ENCODE measurements around the gene CDHR3. TPM values are rescaled to one million over a fixed set of nuclear protein-coding genes. Genes with fewer than 3 reads are reported as not detected.
A peak's percentile ranks its signal among the peaks of the same experiment; 100 is the strongest.

Gene CDHR3
- polyA plus RNA-seq, 2 of the 4 experiments (the other 2 are of a cell fraction), result 4.0 to 4.5 TPM

DNA sequence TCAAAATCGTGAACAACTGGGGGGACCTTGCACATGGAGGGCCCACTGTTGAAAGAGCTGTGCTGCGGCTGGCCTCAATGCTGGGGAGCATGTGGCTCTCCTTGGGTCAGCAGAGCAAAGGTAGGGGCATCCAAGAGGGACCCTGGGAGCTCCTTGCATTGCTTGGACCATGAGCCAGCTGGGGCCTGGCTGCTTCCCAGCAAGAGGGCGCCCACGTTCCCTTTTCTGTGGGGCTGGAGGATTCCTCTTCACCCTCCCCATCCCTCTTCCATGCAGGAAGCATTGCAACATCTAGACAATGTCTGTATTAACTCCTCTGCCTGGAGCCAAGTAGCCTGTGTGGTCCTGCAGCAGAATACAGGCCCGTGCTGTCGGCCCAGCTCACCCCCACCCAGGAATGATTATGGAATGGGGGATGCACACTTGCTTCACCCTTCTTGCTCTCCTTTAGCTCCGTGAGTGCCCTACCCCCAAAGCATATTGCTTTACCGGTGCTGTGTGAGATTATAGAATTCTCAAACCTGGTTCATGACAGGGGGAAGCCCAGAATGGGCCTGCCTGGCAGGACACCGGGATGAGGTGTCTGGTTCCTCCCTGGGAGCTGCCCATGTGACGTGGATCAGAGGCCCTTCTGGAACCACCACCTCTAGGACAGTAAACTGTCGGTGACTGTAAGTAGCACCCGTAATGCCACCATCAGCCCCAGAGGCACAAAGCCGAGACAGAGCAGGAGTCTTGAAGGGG lies 87.1 kb downstream of the CDHR3 start (continued):
- TF ChIP-seq CEBPB (IDR thresholded peaks at IDR 0.05) (peak in 1 of 2 experiments; percentile 52; a peak in 1 of 4 replicates), JUNB (IDR thresholded peaks at IDR 0.05) (no peak), ZSCAN20 (CRISPR knock-in tag; IDR thresholded peaks at IDR 0.05) (no peak), CTCF (IDR thresholded peaks at IDR 0.05) (peak; percentile 20; the same call in 1 of the 3 replicates), SREBF2 (IDR thresholded peaks at IDR 0.05) (no peak), KDM5A (IDR thresholded peaks at IDR 0.05) (no peak), MAFK (IDR thresholded peaks at IDR 0.05; ENCODE audit: partially characterized antibody) (no peak), ZFP36 (IDR thresholded peaks at IDR 0.05; ENCODE audit: borderline replicate concordance, partially characterized antibody) (no peak), BHLHE40 (IDR thresholded peaks at IDR 0.05; ENCODE audit: low read depth, low read length) (no peak), JUN (IDR thresholded peaks at IDR 0.05) (no peak), CHD4 (IDR thresholded peaks at IDR 0.05; ENCODE audit: borderline replicate concordance) (no peak), ZC3H11A (IDR thresholded peaks at IDR 0.05) (no peak), RCOR1 (IDR thresholded peaks at IDR 0.05; ENCODE audit: low read depth, low read length) (no peak)
- TF ChIP-seq, protein P1, sequence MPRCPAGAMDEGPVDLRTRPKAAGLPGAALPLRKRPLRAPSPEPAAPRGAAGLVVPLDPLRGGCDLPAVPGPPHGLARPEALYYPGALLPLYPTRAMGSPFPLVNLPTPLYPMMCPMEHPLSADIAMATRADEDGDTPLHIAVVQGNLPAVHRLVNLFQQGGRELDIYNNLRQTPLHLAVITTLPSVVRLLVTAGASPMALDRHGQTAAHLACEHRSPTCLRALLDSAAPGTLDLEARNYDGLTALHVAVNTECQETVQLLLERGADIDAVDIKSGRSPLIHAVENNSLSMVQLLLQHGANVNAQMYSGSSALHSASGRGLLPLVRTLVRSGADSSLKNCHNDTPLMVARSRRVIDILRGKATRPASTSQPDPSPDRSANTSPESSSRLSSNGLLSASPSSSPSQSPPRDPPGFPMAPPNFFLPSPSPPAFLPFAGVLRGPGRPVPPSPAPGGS (IDR thresholded peaks at IDR 0.05), result no peak

- no peak overlapping the region for H3K4me2 ChIP-seq
- H3K4me1 ChIP-seq, result no peaks in the 10 kb centered on the region
- no peak for TF ChIP-seq E2F6 (IDR thresholded peaks at IDR 0.05; ENCODE audit: borderline replicate concordance, low read depth)
- TF ChIP-seq HOXA7 (CRISPR knock-in tag; IDR thresholded peaks at IDR 0.05), result no peak
- TF ChIP-seq RFX5 (IDR thresholded peaks at IDR 0.05), result no peak
- TF ChIP-seq FOSL2 (IDR thresholded peaks at IDR 0.05), result no peak
- TF ChIP-seq FOSL2 (CRISPR knock-in tag; IDR thresholded peaks at IDR 0.05), result no peak
- TF ChIP-seq ZNF302 (CRISPR knock-in tag; IDR thresholded peaks at IDR 0.05), result no peak
- no peak for TF ChIP-seq HOXB5 (CRISPR knock-in tag; IDR thresholded peaks at IDR 0.05)
- TF ChIP-seq MAFK (IDR thresholded peaks at IDR 0.05; ENCODE audit: partially characterized antibody), result no peak
- FAIRE-seq (no peak), ATAC-seq (no peak), DNase-seq (ENCODE audit: low read depth in 1 of 2, low spot score in 1 of 2) (no peak)
- H3K4me3 ChIP-seq, result no peak overlapping the region
- ChIA-PET CTCF (interaction anchor here (0.6 to 17.2 kb wide), 6 partner anchors 8 to 109 kb away, joined by 3 to 487 read pairs (median 4); no protein-coding TSS in a partner anchor), POLR2A (no interaction called here)
- no peak overlapping the region for H3K27ac ChIP-seq
- no peaks in the 10 kb centered on the region for H3K9me3 ChIP-seq
- 74% methylated on average over 4 of the region's 5 CpGs for WGBS (ENCODE audit: missing lambda C conversion rate)
These were observed 87.7 kb downstream of the CDHR3 start for GRCh38 chr7:106050746-106051117.

GRCh38 chr7:106052681-106053080 lies 89.6 kb downstream of the CDHR3 start:
- no peak for DNase-seq (ENCODE audit: low read depth in 1 of 2, low spot score in 1 of 2)
- no peak for ATAC-seq
- Histone ChIP-seq H3K4me1 (no peaks in the 10 kb centered on the region), H3K4me2 (no peak overlapping the region), H3K27ac (no peak overlapping the region), H3K4me3 (no peak overlapping the region), H3K9me3 (no peaks in the 10 kb centered on the region)
- TF ChIP-seq ESRRA (IDR thresholded peaks at IDR 0.05; ENCODE audit: borderline replicate concordance, low read length) (no peak), POLR2A (IDR thresholded peaks at IDR 0.05; ENCODE audit: low read length) (no peak), RFX5 (IDR thresholded peaks at IDR 0.05) (no peak), JUN (IDR thresholded peaks at IDR 0.05) (no peak), MYC (IDR thresholded peaks at IDR 0.05; ENCODE audit: borderline replicate concordance, low read length) (no peak)
- TF ChIP-seq, protein P2, sequence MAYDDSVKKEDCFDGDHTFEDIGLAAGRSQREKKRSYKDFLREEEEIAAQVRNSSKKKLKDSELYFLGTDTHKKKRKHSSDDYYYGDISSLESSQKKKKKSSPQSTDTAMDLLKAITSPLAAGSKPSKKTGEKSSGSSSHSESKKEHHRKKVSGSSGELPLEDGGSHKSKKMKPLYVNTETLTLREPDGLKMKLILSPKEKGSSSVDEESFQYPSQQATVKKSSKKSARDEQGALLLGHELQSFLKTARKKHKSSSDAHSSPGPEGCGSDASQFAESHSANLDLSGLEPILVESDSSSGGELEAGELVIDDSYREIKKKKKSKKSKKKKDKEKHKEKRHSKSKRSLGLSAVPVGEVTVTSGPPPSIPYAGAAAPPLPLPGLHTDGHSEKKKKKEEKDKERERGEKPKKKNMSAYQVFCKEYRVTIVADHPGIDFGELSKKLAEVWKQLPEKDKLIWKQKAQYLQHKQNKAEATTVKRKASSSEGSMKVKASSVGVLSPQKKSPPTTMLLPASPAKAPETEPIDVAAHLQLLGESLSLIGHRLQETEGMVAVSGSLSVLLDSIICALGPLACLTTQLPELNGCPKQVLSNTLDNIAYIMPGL (CRISPR knock-in tag; IDR thresholded peaks at IDR 0.05; ENCODE audit: borderline replicate concordance), result no peak
- TF ChIP-seq, protein P3, sequence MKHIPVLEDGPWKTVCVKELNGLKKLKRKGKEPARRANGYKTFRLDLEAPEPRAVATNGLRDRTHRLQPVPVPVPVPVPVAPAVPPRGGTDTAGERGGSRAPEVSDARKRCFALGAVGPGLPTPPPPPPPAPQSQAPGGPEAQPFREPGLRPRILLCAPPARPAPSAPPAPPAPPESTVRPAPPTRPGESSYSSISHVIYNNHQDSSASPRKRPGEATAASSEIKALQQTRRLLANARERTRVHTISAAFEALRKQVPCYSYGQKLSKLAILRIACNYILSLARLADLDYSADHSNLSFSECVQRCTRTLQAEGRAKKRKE (CRISPR knock-in tag; IDR thresholded peaks at IDR 0.05; ENCODE audit: low read depth), result no peak
- no peak for FAIRE-seq
- 24% methylated on average over 2 of the region's 2 CpGs for WGBS (ENCODE audit: missing lambda C conversion rate)
- CTCF ChIA-PET, result interaction anchor here (0.6 to 17.2 kb wide), 2 partner anchors 107 to 278 kb away, joined by 3 to 487 read pairs; no protein-coding TSS in a partner anchor
- POLR2A ChIA-PET, result no interaction called here
